Right ventricle myocardium inferior (tissue), 1 donor: Measurements from ENCODE around the gene KIF12. TPM values are rescaled to one million over a fixed set of nuclear protein-coding genes. Genes with fewer than 3 reads are reported as not detected.

Source experiments
- ATAC-seq: fragments of 200-7000 bp; cut with Tn5 transposase; one replicate; pipeline ENCODE4 v1.9.1; 2020; ENCODE audit warnings: mild to moderate bottlenecking, moderate library complexity
- DNase-seq: peaks from one replicate; pipeline ENCODE4 v3.0.0; 2021; ENCODE audit errors: missing footprints
- intact Hi-C: fragments of 100-400 bp; cut with DNase I; formaldehyde crosslinking; loops from one replicate; pipeline ENCODE4 v1.11.0; 2022
- total RNA-seq: library from RNA; stranded (reverse); fragmentation: NEBNext Ultra II Directional; extraction: Animal tissue kit (Norgen Biotek cat#: 25700); gene quantifications from one replicate; pipeline ENCODE4 v1.2.1, GENCODE V29; 2021
- donor health status: DM: no; HTN: yes; CAD: no; lungs with severe emphysema.

Gene KIF12
- total RNA-seq, 1 donor from 2014 or later, result not detected

DNA sequence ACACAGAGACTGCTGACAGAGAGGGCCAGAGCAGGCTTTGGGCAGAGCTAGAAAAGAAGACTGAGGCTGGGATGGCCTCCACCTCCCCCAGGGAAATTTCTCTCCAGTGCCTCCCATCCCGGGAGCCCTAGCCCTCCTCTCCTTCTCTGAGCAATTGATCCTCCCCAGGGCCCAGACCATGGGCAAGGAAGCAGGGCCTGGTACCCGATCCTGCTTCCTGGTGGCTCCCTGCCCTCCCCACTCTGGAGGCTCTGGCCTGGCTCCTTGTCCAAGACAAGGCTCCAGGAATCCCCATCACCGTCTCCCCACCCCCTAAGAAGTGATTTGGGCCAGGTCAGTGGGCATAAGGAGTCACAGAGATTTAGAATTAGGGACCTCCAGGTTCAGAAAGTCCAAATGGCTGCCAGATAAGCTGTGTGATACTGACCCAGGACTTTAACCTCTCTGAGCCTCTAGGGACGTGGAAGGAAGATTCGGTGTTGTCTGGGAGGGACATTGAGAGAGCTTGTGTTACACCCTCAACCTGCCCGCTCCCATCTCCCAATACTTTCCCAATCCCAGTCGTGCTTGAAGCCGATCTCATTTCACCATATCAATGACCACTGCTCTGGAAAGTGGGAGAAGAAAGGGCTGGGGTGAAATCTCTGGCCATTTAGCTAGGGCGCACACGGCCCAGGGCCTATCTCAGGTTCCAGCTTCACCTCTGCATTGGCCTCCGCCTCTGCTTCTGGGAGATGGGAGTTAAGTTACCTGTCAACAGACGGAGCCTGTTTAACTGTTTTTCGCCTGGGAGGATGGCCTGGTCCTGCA is 25.8 kb upstream of the KIF12 start:
- ATAC-seq (no peak), DNase-seq (no peak)
- intact Hi-C loops, result no loop called here

DNA sequence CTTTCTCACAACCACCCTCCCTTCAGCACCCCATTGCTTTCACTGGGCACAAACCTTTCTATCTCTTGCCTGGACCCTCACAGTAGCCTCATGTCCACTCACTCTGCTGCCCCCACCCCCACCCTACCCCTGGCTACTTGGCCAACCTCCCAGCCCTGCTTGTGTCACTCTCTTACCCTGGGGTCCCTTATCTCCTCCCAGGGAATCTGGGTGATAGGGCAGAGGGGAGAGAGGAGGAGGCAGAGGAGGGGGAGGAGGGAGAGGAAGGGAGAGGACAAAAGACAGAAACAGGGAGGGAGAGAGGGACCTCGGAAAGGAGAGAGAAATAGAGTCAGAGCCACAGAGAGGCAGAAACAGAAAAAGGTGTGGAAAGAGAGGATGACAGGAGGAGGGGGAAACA is 25.0 kb upstream of the KIF12 start:
- ATAC-seq, result peak; percentile 49
- no peak for DNase-seq
- intact Hi-C loops, result no loop called here

DNA sequence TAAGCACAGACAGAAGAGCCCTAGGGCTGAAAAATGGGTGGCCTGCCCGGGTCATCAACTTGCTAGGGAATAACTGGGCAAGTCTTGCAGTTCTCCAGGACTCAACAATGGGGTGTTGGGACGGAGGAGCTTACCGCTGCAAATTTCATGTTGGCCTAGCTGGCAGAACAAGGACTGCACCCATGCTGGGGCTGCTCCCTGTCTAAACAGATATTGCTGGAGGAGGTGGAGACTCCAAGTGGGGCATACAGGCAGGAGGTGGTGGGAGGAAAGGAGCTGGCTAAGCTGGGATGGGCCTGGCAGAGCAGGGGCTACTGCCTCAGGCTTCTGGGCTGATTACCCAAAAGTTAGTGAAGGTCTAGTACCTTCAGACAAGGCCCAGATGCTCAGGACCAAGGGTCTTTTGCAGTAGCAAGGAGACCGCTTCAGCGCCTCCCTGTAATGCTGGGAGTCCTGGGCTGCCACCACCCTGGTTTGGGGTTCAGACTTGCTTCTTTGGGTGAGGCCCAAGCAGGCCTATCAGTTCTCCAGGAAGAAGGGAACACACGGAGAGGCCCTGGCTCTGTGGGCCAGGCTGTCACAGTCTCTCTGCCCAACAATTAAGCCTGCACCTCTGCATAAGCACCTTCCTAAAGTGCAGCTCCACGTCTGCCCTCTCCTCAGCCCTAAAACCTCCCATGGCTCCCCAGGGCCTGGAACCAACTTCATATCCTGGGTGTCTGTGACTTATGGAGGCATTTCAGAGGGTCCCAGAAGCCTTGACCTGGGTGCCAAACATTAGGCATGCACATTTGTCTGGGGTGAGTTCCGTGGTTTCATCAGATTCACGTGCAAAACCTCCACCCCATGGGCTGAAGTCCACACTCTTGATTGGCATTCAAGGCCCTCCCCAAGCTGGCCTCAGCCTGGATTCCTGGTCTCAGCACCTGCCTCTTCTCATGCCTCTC is 24.2 kb upstream of the KIF12 start:
- intact Hi-C loops, result no loop called here
- no peak for ATAC-seq
- no peak for DNase-seq

DNA sequence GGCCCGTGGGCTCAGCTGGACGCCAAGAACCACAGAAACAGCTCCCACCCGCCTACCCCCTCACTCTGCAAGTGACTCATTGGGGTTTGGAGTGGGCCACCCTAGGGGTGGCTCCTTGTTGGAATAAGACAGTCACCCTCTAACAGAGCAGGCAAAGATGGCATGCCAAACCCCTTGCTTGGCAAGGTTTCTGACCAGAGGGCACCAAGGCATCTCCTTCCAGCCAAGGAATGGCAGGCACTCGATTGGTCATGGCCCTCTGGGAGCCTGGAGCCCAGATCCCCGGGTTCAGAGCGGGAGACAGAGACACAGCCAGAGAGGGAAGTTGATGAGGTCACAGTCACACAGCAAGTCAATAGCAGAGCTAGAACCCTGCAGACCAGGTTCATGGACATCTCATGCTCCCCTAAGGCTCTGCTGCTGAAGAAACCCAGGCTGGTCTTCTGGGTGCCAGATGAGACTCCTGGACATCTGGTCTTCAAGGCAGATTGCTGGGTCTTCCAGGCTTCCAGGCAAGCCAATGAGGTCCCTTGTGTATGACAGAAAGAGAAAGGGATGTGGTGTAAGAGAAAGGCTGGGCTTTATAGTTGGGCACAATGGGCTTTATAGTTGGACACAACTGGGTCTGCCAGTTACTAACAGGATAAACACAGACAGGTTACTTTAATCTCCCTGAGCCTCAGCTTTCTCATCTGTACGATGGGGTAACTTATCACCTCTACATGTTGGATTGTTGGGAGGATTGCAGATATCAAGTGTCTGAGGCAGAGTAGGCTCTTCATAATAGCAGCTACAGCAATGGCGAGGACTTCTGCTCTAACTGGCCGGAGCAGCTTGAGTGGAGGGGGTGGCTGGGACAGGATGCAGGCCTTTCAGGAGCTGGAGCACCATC is 23.3 kb upstream of the KIF12 start:
- intact Hi-C loops, result no loop called here
- DNase-seq (no peak), ATAC-seq (no peak)

DNA sequence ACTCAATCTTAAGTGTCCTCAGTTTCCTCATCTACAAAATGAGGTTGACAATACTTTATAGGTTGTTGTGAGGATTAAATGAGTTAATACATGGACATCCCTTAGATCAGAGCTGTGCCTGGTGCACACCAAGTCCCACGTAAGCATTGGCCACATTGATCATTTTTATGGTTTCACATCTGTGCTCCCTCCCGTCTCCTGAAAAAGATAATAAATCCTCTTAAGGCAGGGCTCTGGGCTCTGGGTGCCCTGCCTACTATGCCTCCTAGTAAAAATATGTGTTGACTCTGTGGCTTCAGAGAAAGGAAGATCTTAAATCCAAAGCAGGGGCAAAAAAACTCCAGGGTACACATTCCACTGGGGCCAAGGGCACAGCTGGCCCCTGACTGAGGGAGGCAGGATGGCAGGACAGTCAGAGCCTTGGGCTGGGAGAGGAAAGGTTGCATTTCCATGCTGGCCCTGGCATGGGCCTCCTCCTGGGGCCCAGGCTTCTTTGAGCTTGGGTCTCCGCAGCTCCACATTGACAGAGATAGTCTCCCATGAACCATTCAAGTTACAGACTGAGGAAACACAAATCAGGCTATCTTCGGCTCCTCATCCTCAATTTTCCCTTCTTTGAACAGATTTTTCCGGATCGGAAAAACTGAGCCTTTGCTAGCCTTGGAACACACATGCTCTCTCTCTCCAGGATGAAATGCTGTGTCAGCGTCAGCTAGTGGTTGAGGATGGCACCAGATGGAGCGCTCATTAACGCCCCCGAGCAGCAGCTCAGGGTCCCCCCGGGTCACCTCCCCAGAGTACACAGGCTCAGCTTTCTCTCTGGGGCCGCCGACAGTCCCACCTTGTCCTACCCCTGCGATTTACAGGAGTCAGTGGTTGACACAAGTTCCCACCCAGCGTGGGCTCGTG is 22.4 kb upstream of the KIF12 start:
- ATAC-seq (no peak), DNase-seq (no peak)
- intact Hi-C loops, result no loop called here

DNA sequence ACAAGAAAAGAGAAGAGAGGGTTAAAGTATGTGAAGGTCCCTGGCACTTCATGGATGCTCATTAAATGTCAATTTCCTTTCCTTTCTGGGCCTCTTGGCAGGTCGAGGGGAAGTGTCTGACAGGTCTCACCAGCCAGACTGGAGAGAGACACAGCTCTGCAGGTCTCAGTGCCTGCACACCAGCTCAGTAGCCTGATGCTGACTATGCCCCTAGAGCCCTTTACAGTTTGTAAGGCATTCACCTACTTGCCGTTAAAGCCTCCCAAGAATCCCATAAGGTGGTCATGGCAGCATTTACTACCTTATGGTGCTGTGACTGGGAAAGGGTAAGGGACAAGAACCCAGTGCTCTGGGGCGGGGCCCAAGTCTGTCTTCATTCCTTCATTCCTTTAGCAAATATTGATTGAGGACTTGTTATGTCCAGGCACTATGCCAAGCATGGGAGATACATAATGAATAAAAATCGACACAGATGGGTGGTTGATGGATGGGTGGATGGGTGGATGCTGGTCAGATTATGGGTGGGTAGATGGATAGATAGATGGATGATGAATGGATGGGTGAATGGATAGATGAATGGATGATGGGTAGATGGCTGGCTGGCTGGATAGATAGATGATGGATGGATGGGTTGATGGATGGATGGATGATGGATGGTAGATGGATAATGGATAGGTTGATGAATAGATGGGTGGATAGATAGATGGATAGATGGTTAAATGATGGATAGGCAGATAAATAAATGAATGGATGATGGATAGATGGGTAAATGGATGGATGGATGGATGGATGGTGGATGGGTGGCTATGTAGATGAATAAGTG is 21.3 kb upstream of the KIF12 start:
- intact Hi-C loops, result no loop called here
- ATAC-seq, result no peak

DNA sequence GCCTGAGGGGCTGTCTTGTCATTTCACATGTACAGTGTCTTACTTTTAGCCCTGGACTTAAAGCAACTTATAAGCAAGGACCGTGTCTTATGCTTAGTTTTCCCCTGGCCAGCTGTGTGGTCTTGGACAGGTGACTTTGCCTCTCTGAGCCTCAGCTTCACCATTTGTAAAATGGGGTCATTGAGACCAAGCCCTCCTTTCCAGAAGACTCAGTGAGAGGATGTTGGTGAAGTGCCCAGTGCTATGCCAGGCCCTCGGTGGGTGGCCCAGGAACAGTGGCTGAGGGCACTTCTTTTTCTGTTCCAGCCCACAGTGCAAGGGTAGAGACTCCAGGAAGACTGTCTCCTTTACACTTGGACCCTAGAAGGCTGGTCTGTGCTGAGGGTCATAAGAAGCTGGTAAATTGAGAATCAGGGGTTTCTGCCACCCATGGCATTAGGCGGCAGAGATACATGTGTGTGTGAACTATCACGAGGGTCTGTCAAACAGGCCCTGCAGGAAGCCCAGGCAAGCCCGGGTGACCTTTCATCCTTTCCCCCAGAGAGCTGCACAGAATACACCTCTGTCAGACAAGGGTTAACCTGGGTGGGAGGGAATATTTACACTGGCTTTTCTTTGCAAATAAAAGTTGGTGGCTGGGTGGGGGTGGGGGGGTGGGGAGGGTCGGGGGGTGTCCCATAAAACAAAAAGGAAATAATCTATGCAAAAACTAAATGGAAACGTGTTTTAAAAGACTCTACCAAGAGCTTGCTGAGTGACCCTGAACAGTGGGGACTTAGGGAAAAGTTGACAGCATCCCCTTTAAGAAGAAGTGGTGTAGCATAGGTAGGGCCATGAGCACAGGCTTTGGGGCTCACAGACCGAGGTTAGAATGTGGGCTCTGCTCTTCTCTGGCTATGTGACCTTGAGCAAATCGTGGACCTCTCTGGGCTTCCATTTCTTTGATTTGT is 20.4 kb upstream of the KIF12 start:
- no peak for ATAC-seq
- intact Hi-C loops, result no loop called here
- no peak for DNase-seq

More for the DNA sequence above, 21.3 kb upstream of the KIF12 start:
- DNase-seq, result no peak

DNA sequence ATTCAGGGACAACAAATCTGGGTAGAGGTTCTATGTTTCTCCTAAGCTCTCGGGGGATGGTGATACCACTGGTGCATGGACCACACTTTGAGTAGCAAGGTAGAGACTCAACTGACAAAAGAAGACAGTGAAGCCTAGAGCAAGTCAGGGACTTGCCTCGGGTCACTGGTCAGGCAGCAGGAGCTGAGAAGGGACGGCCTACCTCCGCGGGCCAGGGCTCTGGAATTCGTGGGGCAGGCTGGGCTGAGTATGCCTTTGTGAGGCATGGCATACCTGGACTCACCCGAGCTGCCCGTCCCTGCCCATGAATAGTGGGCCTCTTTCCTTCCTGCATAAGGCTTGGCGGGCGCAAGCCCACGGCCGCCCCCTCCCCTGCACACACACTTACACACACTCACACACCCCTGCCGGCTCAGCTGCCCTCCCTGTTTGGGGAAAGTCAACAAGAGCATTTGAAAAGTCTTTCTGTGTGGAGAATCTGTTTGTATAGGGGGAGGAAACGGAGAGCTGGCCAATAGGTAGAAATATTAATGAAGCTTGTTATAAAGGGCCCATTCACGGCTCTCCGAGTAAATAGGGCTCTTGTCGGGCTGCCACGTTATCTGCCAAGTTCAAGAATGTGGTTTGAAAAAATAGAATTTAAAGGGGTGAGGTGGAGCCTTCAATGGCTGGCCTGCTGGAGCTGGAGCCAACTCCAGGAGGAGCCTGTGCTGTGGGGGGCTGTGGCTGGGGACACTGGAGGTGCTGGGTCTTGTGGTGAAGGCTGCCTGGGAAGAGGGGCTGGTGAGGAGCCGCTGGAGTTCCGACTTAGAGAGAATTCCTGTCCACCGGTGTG is 19.1 kb upstream of the KIF12 start:
- ATAC-seq, result no peak
- intact Hi-C loops, result no loop called here
- DNase-seq, result no peak

DNA sequence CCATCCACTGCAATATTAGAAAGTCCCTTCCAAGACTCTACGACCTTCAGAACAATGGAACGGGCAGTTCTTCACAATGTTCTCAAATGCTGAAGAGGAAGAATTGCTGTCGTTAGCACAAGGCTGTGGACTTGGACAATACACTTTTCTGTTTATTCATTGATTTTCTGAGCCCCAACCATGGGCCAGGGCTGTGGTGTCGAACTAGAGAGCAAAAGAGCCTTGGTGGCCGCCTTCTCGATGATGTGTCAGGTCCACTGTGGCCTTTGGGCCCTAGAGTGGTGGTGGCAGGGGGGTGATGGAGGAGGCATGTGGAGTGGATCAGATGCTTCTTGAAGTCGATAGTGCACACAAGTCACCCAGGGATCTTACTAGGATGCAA is 18.5 kb upstream of the KIF12 start:
- no peak for DNase-seq

DNA sequence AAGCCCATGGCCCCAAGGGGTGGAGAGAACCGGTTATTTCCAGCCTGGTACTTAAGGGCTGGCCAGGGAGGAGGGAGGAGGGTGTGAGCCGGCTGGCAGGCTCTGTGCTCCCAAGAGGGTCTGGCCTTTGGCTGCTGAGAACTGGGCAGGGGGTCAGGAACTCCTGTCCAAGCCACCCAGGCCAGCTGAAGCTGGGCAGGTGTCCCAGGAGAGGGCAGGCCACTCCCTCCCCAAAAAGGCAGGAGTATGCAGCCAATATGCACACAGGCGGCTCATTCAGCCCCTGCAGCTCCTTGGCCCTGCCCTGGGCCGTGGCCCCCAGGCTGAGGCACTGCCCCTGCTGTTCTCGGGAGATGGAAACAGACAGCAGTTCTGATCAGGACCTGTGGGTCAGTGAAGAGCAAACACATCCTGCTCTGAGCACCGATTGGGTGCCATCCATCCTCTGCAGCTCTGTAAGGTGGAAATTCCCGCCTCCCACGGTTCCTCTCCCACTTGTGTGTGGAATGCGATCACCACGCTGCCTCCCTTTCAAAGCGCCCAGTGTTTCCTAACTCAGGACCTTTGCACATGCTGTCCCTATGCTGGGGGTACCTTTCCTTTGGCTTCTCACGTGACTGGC is 17.1 kb upstream of the KIF12 start:
- ATAC-seq (peak; percentile 35), DNase-seq (no peak)
- intact Hi-C loops, result no loop called here

More for the DNA sequence above, 18.5 kb upstream of the KIF12 start:
- ATAC-seq, result no peak
- intact Hi-C loops, result no loop called here

DNA sequence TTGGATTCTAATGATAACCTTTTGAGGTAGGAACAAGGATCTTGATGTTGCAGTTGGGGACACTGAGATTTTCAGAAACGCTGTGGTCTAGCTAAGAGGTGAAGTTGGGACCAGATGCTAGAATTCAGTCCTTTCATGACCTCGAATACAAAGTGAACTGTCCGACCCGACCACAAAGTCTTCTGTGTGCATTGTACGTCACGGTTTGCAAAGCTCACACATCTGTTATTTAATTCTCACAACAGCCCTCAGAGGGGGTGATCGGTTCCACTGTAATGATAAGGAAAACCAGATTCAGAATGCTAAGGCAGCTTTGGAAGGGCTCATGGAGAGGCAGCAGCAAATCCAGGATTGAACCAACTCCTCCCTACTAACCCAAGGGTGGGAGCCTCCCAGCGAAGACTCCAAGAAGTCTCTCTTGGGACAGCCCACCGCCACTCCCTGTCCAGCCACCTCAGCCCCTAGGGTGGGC is 16.6 kb upstream of the KIF12 start:
- DNase-seq (no peak), ATAC-seq (peak; percentile 40)
- intact Hi-C loops, result no loop called here

DNA sequence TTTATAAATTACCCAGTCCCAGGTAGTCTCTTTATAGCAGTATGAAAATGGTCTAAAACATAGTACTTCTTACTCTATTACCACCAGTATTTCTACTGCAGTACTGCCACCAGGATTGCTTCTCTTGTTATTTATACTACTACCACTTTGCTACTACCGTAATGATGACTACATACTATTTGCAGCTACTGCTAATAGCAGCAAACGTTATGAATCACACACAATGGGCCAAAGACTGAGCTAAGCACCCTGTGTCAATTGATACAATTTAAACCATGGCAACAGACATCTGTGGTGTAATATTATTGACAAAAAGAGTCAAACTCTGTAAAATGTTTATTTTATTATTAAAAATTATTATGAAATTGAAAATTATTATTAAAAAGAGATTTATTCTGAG is 15.3 kb upstream of the KIF12 start:
- ATAC-seq (no peak), DNase-seq (no peak)
- intact Hi-C loops, result no loop called here

DNA sequence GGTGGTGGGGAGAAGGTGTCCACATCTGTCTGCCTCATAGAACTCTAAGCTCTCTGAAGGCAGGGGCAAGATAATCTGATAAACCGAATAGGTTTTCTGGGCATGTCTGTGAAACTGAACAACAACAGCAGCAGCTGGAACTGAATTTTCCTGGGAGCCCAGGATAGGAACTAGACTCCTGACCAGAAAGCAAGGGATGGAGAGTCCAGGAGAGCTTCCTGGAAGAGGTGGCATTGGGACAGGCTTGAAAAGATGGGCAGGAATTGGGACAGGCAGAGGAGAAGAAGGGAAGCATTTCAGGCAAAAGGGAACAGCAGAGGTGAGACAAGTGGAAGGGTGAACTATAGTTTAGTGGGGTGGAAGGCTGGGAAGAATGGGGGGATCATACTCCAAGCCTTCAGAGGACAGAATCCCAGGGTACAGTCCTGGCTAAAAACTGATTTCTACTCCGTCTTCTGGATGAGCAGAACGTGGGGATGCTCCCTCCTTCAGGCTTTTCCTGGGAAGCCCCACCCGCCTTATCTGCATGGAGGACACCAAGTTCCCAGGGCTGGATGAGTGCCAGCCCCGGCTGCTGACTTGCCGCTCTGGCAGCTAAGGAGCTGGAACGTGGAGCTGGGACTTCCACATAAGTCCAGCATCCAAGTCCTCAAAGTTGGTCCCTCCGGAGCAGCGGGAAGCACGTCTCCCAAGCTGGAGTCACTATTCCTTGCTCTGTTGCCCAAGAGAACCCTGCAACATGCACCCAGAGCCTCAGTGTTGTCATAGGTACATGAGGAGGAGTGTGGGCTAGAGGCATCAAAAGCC is 13.9 kb upstream of the KIF12 start:
- DNase-seq (peak; percentile 93), ATAC-seq (peak; percentile 85)
- intact Hi-C loops, result no loop called here

DNA sequence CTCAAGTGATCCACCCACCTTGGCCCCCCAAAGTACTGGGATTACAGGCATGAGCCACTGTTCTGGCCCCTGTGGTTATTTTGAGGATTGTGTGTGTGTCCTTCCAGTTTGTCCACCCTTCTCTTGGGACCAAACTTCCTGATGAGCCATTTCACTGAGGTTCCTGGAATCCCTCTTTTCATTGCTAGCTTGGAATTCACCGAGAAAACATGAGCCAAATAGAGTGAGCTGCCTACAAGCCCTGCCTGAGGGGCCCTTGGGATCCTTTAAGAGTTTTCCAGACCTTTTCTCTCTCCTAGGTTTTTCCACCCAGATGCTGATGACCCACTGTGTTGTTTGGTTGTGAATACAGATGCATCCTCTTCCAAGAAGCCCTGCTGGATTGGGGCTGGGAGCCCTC is 13.2 kb upstream of the KIF12 start:
- ATAC-seq (peak; percentile 53), DNase-seq (no peak)
- intact Hi-C loops, result no loop called here
